Ecto neural progenitor cell (in vitro differentiated cells): ENCODE data around the gene SDF4.

Experiments
- DNase-seq: peaks from one replicate; pipeline ENCODE4 v3.0.0-alpha.2; 2018; ENCODE audit warnings: low spot score

The SDF4 gene

DNA sequence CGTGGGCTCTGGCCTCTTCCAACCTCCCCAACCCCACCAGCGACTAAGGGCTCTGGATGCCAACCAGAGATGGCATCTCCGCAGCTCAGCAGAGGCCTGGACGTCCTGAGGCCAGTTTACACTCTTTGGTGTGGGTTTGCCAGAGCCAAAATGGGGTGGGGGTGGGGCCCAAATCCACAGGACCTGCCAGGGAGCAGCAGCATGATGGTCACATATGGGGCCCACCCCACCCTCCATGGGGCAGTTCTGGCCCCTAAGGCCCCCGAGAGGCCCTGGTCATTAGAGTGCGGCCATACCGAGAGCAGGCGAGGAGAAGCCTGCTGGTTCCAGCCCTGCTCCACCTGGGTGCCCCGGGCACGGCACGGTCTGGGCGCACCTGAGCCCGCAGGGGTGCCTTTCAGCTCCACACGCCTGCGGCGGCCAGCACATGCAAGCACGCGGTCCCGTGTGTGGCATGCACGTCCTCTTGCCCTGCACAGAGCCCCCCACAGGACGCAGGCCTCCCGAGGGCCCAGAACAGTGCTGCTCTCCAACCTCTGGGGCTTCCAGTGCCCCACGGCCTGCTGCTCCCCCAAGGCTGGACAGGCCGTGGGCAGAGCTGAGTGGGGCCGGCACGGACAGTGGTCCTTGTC lies 9.9 kb upstream of the SDF4 start:
- no peak for DNase-seq

GRCh38 chr1:1240822-1241587 lies 9.2 kb upstream of the SDF4 start:
- no peak for DNase-seq

GRCh38 chr1:1240348-1240732 lies 8.5 kb upstream of the SDF4 start:
- no peak for DNase-seq

DNA sequence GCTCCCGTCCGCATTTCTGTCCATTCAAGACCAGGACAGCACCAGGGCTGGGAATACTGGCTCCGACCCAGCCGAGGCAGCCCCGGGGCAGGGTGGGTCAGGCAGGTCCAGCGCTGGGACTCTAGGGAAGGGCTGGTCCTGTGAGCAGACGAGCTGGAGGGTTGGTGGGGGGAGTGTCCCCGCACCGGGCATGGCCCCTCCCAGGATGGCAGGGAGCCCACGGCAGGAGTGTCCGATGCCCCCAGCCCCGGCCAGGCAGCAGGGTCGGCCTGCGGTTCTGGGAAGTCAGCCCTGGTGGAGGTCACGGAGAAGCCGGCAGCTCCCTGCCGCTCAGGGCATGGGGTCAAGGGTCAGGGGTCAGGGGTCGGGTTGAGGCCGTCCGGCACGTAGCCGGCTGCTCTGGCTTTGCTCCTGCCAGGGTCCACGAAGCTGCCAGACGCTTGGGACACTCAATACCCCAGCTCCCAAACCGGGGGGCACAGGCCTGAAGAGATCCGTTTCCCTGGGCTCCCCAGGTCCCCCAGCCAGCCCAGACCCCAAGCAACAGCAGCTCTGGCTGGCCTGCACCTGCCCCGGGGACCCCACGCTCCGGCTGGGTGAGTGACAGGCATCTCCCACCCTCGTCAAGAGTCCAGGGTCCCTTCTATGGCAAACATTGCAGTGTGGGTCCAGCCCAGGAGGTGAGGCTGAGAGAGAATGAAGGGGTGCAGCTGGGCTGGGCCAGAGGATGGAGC lies 8.0 kb upstream of the SDF4 start:
- DNase-seq: no peak

GRCh38 chr1:1239227-1239613 lies 7.4 kb upstream of the SDF4 start:
- DNase-seq: no peak

- DNase-seq: no peak
These were observed 6.9 kb upstream of the SDF4 start for GRCh38 chr1:1238702-1239178.

- DNase-seq: no peak
These were observed 6.3 kb upstream of the SDF4 start for GRCh38 chr1:1237874-1238701.

- DNase-seq: no peak
These were observed 5.4 kb upstream of the SDF4 start for GRCh38 chr1:1236945-1237873.

DNA sequence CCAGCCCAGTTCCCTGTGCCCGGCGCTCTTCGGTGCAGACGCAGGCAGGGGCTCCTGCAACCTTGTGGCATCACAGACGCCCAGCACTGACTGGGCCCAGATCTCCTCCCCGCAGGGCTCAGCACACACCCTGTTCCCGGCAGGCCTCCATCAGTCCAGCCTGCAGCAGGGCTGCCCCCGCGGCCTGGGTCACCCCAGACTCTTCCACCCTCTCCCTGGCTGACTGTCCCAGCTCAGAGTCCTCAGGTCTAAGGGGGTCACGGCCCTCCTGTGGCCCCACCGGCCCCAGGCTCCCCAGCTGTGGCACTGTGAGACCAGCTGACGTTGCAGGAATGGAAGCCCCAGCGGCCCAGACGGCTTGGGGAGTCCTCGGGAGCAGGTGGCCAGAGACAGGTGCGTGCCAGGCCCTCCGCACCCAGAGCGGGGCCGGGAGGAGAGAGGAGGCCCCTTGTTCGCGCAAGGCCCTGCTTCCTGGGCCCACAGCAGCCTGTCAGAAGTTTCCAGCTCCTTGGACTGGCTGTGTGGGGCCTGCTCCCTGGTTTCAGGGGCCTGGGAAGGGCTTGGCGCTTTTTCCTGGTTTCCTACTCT lies 4.5 kb upstream of the SDF4 start:
- DNase-seq: no peak

DNA sequence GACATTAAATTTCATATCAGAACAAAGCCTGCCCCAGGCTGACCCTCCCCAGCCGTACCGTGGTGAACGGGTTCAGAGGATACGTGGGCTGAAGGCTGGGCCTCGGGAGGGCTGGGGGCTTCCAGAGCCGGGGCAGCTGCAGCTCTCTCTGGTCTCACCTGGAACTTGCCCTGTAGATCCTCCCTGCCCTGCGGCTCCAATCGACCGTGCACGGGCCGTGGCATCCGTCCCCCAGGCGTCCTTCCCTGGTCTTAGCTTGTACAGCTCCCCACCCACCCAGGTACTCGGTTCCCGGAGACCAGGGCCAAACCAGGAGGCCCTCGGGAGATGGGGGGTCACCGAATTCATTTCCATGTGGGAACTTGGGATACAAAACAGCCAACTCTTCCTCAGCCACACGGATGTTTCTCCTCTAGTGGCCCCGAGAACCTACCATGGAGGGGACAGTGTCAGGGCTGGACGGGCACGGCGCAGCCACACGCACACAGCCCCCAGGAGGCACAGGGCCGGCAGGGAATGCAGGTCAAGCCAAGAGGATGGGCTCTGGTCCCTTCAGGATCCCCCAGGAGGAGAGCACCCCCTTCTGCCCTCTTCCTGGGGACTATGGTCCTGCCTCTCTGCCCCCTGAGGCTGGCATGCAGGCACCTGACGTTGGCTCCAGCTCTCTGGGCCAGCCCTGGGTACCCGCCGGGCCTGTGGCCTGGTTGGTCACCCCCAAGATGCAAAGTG lies 3.4 kb upstream of the SDF4 start:
- DNase-seq: no peak

DNA sequence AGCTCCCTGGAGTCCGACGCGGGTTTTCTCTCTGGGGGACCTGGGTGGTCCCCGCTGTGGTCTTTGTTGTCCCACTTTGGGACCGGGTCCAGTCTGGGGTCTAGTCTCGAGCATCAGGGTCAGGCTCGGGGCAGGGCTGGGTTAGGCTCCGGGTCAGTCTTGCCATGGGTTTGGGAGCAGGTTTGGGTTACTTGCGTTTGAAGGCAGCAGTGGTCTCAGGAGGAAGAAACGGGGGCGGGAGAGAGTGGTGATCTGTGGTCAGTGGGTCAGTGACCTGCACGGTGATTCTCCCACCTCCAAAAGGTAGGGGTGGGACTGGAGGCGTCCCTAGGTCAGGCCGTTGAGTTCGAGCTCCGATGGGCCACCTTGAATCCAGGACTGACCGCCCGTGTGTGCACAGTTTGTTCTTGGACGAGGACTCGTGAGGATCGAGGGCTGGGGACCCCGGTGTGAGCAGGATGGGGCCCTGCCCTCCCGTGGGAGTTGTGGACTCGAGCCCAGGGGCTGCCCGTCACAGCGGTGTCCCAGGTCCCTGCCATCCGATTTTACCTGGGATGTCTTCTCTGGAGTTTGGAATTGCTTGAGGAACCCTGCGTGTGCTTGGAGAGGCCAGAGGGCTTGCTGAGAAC lies 2.5 kb upstream of the SDF4 start:
- DNase-seq: no peak

- DNase-seq: no peak
These were observed 1.7 kb upstream of the SDF4 start for GRCh38 chr1:1233567-1233892.

GRCh38 chr1:1232796-1233566 lies 1.2 kb upstream of the SDF4 start:
- DNase-seq: no peak

DNA sequence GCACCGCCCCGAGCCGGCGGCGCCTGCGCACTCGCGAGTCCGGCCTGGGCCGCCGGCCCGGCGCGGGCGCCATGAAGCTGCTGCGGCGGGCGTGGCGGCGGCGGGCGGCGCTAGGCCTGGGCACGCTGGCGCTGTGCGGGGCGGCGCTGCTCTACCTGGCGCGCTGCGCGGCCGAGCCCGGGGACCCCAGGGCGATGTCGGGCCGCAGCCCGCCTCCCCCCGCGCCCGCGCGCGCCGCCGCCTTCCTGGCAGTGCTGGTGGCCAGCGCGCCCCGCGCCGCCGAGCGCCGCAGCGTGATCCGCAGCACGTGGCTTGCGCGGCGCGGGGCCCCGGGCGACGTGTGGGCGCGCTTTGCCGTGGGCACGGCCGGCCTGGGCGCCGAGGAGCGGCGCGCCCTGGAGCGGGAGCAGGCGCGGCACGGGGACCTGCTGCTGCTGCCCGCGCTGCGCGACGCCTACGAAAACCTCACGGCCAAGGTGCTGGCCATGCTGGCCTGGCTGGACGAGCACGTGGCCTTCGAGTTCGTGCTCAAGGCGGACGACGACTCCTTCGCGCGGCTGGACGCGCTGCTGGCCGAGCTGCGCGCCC lies 501 bp upstream of the SDF4 start, which contains the start of gene B3GALT6:
TSS of gene B3GALT6 (plus strand) at position 30 of the 588 bp plus-strand sequence. CDS start at position 72, 42 bp downstream.
- no peak for DNase-seq

- no peak for DNase-seq
These were observed 973 bp downstream of the SDF4 start for GRCh38 chr1:1230656-1231399.

GRCh38 chr1:1229770-1230169 lies 2.0 kb downstream of the SDF4 start:
- DNase-seq: no peak

DNA sequence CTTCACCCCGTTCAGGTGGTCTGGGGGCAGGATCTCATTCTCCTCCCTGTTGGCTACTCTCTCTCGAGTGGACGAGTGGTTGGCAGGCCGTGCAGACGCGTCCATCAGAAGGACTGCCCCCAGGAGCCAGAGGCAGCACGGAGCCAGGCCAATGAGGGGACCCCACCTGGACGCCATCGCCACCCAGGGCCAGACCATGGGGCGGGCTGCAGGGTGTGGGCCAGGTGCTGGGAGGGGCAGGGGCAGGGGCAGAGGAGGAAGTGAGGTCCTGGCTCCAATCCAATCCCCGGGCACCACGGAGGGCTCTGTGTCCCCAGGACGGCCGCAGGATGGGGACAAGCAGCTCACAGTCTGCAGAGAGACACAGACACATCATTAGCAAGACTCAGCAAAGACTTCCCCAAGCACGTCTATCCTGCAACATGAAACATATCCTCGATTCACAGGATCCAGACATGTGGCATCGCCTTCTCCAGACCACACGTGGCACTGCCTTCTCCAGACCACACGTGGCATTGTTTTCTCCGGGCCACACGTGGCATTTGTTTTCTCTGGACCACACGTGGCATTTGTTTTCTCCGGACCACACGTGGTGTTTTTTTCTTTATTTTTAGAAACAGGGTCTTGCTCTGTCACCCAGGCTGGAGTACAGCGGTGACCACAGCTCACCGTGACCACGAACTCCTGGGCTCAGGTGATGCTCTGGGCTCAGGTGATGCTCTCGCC lies 3.0 kb downstream of the SDF4 start:
- no peak for DNase-seq
